ENCODE results near the gene RASGRP2. TPM values are rescaled to one million over a fixed set of nuclear protein-coding genes. Genes with fewer than 3 reads are reported as not detected.

Gene RASGRP2
- polyA plus RNA-seq, 3 donors, result 9.8 to 96.4 (median 26.9) TPM

DNA sequence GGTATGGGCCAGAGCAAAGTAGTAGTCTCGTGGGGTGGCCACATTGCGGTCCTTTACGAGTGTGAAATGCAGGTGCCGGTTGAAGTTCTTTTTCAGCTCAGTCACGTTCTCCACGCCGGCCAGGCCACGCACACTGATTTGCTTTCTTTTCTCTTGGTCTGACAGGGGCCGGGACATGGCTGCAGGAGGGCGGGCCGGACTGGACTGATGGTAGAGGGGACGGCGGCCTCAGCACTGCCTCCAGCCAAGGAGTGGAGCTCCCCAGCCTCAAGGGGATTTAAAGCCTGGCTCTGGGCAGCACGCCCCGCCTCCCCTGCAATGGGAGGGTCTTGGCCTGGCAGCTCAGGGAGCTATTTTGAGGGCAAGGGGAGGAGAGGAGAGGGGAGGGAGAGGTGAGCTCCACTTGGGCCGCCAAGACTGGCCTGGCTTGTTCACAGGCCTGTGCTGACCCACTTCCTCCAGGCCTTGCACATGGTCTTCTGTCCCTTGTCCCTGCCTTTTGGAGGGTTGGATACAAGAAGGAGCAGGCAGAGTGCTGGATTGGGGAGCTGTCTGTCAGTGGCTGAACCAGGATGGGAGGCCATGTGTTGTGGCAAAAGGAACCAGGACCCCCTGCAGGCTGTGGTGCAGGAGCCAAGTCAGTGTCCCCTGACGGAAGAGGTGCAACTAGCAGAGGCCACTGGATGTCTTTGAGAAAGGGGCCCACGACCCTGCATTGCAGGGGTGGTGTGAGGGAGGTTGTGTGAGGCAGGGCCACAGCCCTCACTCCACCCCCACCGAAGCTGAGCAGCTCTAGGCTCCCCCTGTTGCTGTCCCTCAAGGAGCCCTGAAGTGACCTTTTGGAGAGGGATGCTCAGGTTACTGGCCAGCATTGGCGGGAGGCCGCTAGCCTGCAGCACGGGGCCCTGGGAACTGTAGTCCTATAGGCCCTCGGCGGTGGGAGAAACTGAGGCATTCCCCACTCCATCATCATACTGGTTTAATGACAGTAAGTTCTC lies 16.1 kb upstream of the RASGRP2 start, which contains the start of gene PYGM:
PYGM (minus strand) TSS at position 253 of the 998 bp plus-strand sequence; CDS start at position 177, 76 bp downstream.
- WGBS, 3 donors, result 48 to 66% (median 56%) methylated on average over 23 to 24 of the region's 24 CpGs
- no peak within 1 kb of the TSS for H3K27ac ChIP-seq (ENCODE audit: low read depth, low read length)

DNA sequence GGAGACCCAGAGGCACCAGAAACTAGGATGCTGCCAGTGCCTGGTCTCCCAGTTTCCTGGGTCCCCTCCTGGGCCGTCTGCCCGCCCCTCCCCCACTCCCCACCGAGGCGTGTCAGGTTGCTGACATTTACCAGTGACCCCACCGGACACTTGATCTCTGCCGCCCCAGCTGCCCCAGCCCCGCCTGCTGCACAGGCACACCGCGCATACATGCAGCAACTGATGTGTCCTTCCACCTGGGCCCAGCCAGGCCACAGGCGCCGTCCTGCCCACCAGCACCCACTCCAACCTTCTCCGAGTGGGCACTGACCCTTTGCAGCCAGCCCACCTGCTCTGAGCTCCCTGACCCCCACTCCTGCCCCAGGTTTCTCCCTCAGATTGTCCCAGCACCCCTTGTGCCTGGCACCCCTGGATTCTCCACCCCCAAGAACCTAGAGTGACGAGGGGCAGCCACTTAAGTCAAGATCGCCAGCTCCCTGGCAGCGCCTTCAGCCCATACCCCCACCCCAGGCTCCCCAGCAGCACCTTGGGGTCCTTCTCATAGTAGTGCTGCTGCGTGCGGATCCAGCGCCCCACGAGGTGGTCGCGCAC lies 15.3 kb upstream of the RASGRP2 start:
- WGBS, 3 donors, result 68 to 69% (median 68%) methylated on average over 21 of the region's 21 CpGs

DNA sequence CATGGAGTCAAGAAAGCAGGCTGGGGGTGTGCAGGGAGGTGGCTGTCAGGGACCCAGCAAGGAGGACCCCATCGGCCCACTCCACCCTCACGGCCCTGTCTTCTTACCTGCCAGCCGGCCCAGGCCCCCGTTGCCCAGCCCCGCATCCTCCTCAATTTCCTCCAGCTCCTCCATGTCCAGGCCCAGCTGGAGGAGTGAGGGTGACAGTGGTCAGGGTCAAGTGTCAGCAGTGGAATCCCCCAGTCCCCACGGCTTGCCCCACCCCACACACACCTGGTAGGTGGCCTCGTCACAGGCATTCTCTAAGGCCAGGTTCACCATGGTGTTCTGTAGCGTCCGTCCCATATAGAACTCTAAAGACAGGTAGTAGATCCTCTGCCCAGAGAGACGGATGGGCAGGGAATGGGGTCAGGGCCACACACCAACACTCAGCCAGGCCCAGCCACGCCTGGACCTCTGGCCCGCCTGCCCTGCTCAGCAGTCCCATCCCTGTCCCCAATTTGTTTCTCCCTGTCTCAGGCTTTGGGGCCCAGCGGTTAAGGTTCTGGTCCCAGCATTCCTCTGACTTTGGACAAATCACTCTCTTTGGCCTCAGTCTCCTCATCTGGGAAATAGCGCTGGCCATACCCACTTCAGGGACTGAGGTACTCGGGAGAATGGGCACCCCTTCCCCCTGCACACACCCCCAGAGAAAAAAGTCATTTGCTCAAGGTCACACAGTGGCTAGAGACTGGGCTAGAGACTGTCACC lies 14.6 kb upstream of the RASGRP2 start:
- H3K27ac ChIP-seq (ENCODE audit: low read depth, low read length), result no peak overlapping the region
- 87 to 92% (median 90%) methylated on average over 14 to 15 of the region's 15 CpGs for WGBS, 3 donors

More for the DNA sequence above, 15.3 kb upstream of the RASGRP2 start:
- H3K27ac ChIP-seq (ENCODE audit: low read depth, low read length), result no peak overlapping the region

- no peak overlapping the region for H3K27ac ChIP-seq (ENCODE audit: low read depth, low read length)
- WGBS, 3 donors, result 87% methylated on average over 19 of the region's 19 CpGs
Measured at GRCh38 chr11:64757549-64758329, 13.8 kb upstream of the RASGRP2 start.

- WGBS, 3 donors, result 84 to 91% (median 90%) methylated on average over 13 of the region's 13 CpGs
- no peak overlapping the region for H3K27ac ChIP-seq (ENCODE audit: low read depth, low read length)
Measured at GRCh38 chr11:64755681-64756361, 11.9 kb upstream of the RASGRP2 start.

GRCh38 chr11:64754919-64755662 lies 11.1 kb upstream of the RASGRP2 start:
- no peak overlapping the region for H3K27ac ChIP-seq (ENCODE audit: low read depth, low read length)
- 94 to 95% (median 94%) methylated on average over 21 of the region's 21 CpGs for WGBS, 3 donors

DNA sequence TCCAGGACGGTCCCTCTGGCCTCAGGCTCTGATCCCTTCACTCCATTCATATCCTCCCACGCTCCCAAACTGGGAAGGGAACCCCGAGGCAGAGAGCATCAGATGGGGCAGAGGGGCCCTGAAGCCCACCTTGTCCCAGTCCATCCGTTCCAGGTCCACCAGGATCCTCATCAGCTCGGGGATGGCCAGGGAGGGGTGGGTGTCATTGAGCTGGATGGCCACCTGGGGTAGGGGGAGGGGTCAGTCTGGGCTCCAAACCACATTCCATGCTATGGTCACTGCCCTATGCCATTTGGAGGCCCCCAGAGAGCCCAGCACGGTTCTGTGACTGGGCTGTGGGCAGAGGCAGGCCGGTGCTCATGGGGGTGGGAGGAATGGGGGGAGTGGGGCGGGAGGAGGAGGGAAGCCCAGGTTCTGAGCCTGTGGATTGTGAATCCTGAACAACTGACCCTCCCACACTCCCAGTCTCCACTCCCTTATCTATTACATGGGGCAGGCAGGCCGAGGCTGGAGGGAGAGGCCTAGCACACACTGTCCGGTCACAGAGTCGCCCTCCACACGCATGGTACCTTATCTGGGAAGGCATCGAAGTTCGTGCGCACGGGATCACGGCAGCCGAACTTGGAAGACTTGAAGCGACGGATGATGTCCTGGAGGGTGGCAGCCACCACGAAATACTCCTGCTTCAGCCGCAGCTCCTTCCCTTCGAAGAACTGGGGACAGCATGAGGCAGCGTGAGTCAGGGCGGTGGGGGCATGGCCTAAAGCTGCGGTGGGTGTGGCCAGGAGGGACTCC lies 10.4 kb upstream of the RASGRP2 start:
- 85 to 89% (median 87%) methylated on average over 25 to 26 of the region's 26 CpGs for WGBS, 3 donors
- H3K27ac ChIP-seq (ENCODE audit: low read depth, low read length), result no peak overlapping the region

DNA sequence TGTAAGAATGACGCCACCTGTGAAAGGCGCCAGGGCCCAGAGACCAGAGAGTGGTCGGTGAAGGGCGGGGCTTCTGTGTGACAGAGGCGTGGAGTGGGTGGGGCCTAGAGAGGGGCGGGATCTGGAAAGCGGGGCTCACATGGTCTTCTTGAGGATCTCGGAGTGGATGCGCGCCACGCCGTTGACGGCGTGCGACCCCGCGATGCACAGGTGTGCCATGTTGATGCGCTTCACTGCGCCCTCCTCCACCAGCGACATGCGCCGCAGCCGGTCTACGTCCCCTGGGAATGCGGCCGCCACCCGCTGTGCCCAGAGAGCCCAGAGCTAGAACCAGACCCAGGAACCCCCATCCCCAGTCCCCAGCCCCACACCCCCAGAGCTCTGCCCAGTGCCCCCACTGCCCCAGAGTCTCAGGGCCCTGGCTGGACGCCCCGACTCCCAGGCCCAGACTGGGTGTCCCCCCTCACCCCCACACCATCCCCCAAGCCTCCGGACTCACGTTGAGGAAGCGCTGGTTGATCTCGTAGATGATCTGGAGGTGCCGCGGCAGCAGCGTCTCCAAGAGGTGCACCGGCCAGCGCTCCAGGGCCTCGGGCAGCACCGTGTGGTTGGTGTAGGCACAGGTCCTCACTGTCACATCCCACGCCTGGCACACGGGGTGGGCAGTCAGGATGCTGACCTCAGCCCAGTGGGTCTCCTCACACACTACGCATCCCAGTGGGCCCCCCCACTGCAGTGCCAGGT lies 9.6 kb upstream of the RASGRP2 start:
- no peak overlapping the region for H3K27ac ChIP-seq (ENCODE audit: low read depth, low read length)
- 93 to 96% (median 96%) methylated on average over 43 of the region's 43 CpGs for WGBS, 3 donors

- no peak overlapping the region for H3K27ac ChIP-seq (ENCODE audit: low read depth, low read length)
- WGBS, 3 donors, result 87 to 92% (median 89%) methylated on average over 7 of the region's 7 CpGs
Measured at GRCh38 chr11:64753019-64753379, 9.1 kb upstream of the RASGRP2 start.

DNA sequence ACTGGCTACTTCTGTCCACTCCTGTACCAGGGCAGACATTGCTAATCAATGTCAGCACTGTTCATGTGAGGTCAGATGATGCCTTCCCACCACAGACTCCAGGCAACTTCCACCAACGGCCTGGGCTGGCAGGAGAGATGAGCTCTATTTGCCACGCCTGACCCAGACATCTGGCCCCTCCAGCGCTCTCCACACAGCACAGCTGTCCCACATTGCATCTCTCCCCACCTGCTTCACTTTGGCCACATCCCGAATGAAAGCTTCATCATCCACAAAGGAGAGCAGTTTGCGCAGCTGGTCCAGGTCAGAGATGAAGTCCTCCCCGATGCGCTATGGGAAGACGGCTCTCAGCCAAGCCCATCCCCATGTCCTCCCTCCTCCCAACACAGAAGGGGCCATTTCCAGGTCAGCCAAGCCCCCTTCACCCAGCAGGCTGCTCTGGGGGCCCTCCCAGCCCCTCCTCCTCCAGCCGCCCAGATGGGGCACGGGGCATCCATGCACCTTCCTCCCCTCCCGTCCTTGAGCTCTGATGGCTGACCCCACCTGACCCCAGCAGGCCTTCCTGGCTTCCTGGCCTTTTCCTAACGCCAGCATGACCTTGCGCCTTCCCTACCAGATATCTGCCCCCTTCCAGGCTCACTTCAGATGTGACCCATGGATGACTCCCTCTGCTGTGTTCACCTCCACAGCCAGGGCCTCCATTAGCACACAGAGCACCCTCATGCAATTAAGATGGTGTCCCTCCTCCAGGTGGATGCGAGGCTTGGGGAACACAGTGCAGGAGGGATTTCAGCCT lies 8.4 kb upstream of the RASGRP2 start:
- no peak overlapping the region for H3K27ac ChIP-seq (ENCODE audit: low read depth, low read length)
- WGBS, 3 donors, result 86 to 89% (median 88%) methylated on average over 12 to 14 of the region's 14 CpGs

DNA sequence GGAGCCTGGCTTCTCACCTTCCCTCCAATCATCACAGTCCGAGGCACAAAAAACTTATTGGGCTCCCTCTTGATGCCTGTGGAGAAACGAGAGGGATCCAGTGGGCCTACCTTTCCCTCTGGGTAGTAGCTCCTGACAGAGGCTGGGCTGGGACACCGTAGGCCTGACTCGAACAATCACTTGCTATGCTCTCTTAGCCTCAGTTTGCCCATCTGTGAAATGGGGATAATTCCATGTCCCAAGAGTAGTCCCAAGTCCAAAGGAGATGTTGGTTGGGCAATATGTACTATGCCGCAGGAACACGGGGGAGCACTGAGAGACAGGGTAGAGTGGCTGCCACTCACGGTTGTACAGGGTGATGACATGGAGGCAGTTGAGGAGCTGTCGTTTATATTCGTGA lies 7.6 kb upstream of the RASGRP2 start:
- H3K27ac ChIP-seq (ENCODE audit: low read depth, low read length), result no peak overlapping the region
- WGBS, 3 donors, result 93 to 95% (median 95%) methylated on average over 9 of the region's 9 CpGs

DNA sequence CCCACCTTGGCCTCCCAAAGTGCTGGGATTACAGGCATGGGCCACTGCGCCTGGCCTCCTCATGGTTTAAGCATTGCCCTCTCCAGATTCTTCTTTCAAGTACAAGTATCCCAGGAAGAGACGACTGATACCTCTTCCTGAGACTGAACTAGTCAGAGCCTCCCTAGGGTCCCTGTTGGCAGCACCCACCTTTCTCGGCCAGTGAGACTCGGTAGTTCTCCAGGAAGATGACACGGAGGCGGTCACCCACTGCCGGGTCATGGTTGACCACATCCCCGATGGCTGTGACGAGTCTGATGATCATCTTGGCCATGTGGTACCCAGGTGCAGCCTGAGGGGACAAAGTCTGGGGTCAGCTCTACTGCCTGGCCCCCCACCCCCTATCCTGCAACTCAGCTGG lies 7.2 kb upstream of the RASGRP2 start:
- H3K27ac ChIP-seq (ENCODE audit: low read depth, low read length), result no peak overlapping the region
- WGBS, 3 donors, result 90 to 96% (median 92%) methylated on average over 9 of the region's 9 CpGs

- WGBS, 3 donors, result 92 to 93% (median 93%) methylated on average over 13 of the region's 13 CpGs
- H3K27ac ChIP-seq (ENCODE audit: low read depth, low read length), result no peak overlapping the region
Measured at GRCh38 chr11:64750361-64751054, 6.6 kb upstream of the RASGRP2 start.

DNA sequence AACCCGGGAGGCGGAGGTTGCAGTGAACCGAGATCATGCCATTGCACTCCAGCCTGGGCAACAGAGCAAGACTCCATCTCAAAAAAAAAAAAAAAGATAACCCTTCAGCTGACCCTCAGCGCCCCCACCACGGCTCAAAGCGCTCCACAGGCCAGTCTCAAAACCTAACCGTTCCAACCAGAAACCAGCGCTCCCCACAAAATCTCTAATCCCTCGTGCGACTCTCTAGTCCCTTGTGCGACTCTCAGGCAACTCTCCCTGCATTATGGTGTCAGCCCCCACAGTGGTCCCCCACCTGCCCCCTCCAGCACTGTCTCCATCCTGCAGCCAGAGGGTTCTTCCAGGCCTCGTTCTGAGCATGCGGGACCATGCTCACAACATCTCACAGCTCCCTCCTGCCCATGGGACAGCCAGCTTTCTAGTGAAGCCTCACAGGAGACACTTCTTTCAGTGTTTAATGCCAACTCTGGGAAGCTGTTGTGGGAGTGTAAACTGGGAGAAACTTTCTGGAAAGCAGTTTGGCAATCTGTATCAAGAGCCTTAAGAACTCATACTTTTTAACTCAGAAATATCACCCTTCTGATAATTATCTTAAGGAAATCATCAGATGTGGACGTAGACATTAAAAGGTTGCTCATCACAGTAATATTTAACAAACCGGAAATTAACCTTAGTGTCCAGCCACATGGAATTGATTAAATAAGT lies 4.2 kb upstream of the RASGRP2 start:
- WGBS, 3 donors, result 75 to 82% (median 76%) methylated on average over 14 to 15 of the region's 15 CpGs
- H3K27ac ChIP-seq (ENCODE audit: low read depth, low read length), result no peak overlapping the region
